Panc1 (cell line): Measurements from ENCODE around the gene ACTRT2. TPM values are rescaled to one million over a fixed set of nuclear protein-coding genes. Genes with fewer than 3 reads are reported as not detected.

Experiments
- ATAC-seq: fragments of 200-7000 bp; cut with Tn5 transposase; 2 replicates; pipeline ENCODE4 v1.9.1; 2020; ENCODE audit warnings: mild to moderate bottlenecking, moderate library complexity
- BruUV-seq: library from RNA; stranded (reverse); fragments of 400-500 nt; replicated peaks from 2 replicates; lab custom pipeline; 2021; lab: Mats Ljungman, UMichigan
- CTCF ChIA-PET: fragments of 300-600 bp; sonication (Branson Sonifier 250); formaldehyde crosslinking; loops from one replicate; lab custom pipeline; 2022; ENCODE audit warnings: antibody characterized with exemption; lab: Charles Lee
- POLR2A ChIA-PET: fragments of 300-600 bp; sonication (Branson Sonifier 250); formaldehyde crosslinking; loops from one replicate; lab custom pipeline; 2022; ENCODE audit warnings: antibody characterized with exemption; lab: Charles Lee
- DNase-seq: peaks from one replicate; pipeline ENCODE4 v3.0.0-alpha.2; 2010; ENCODE audit warnings: low read depth, low spot score
- H3K27ac ChIP-seq: 2 replicates; pipeline ENCODE4 v1.5.1; 2011; ENCODE audit warnings: mild to moderate bottlenecking, low read length, inconsistent platforms
- H3K27me3 ChIP-seq: fragments of 200-500 bp; sonication (Bioruptor generic); 2 replicates; pipeline ENCODE4 v1.6.0; 2014; ENCODE audit warnings: low read length, inconsistent platforms; ENCODE audit not compliant: control insufficient read depth, insufficient read depth
- H3K36me3 ChIP-seq: fragments of 200-500 bp; sonication (Bioruptor generic); 2 replicates; pipeline ENCODE4 v1.5.1; 2014; ENCODE audit warnings: inconsistent platforms, mild to moderate bottlenecking, low read length, moderate library complexity; ENCODE audit not compliant: control insufficient read depth, insufficient read depth
- H3K4me1 ChIP-seq: 2 replicates; pipeline ENCODE4 v1.5.1; 2011; ENCODE audit warnings: inconsistent platforms, mild to moderate bottlenecking, low read length, moderate library complexity; ENCODE audit not compliant: control insufficient read depth, insufficient read depth
- H3K4me3 ChIP-seq, 2 experiments: 2 replicates each; pipeline ENCODE4 v1.5.1; 2011 to 2012; ENCODE audit warnings: low read depth in 2 of 2, low read length in 2 of 2, mild to moderate bottlenecking in 2 of 2, inconsistent platforms in 1 of 2, moderate library complexity in 1 of 2
- H3K9me3 ChIP-seq: fragments of 200-500 bp; sonication (Bioruptor generic); 2 replicates; pipeline ENCODE4 v1.5.1; 2014; ENCODE audit warnings: low read depth, mild to moderate bottlenecking, inconsistent platforms, low read length, moderate library complexity; ENCODE audit not compliant: control insufficient read depth, insufficient read depth
- POLR2AphosphoS5 ChIP-seq: IDR thresholded peaks from 2 replicates; pipeline ENCODE4 v1.6.1; 2012; ENCODE audit warnings: mild to moderate bottlenecking, low read depth, low read length, moderate library complexity
- SIN3A ChIP-seq: IDR thresholded peaks from 2 replicates; pipeline ENCODE4 v1.6.1; 2012; ENCODE audit warnings: low read depth, mild to moderate bottlenecking, low read length, moderate library complexity, borderline replicate concordance; ENCODE audit not compliant: insufficient read depth
- TCF7L2 ChIP-seq: IDR thresholded peaks from 2 replicates; pipeline ENCODE4 v1.6.1; 2011; ENCODE audit warnings: mild to moderate bottlenecking, low read depth, low read length, inconsistent platforms
- in situ Hi-C: cut with HindIII; loops from 2 replicates; pipeline ENCODE4 v1.10.0; 2016; ENCODE audit warnings: low sequenced_read_pairs, low pct_unique_long_range_greater_than_20kb
- intact Hi-C: fragments of 100-400 bp; cut with micrococcal nuclease; formaldehyde crosslinking; loops from one replicate; pipeline ENCODE4 v1.10.0; 2022; ENCODE audit not compliant: unreplicated experiment
- total RNA-seq: library from RNA; stranded (reverse); gene quantifications from one replicate; pipeline ENCODE4 v1.2.1, GENCODE V29; 2021; ENCODE audit not compliant: unreplicated experiment
- TF ChIP-seq, protein P1 (sequence below): fragments of 450-650 bp; IDR thresholded peaks from 2 replicates; pipeline ENCODE4 v1.5.1; 2017; ENCODE audit warnings: mild to moderate bottlenecking
- TF ChIP-seq, protein P2 (sequence below), 2 experiments: IDR thresholded peaks; 2 replicates each; pipeline ENCODE4 v1.6.1; 2011 to 2012; ENCODE audit warnings: low read depth in 2 of 2, control low read depth in 1 of 2, low read length in 1 of 2, mild to moderate bottlenecking in 1 of 2, moderate library complexity in 1 of 2; ENCODE audit not compliant: insufficient read depth in 1 of 2

Gene ACTRT2
- total RNA-seq, 1 experiment from 2014 or later, result not detected

DNA sequence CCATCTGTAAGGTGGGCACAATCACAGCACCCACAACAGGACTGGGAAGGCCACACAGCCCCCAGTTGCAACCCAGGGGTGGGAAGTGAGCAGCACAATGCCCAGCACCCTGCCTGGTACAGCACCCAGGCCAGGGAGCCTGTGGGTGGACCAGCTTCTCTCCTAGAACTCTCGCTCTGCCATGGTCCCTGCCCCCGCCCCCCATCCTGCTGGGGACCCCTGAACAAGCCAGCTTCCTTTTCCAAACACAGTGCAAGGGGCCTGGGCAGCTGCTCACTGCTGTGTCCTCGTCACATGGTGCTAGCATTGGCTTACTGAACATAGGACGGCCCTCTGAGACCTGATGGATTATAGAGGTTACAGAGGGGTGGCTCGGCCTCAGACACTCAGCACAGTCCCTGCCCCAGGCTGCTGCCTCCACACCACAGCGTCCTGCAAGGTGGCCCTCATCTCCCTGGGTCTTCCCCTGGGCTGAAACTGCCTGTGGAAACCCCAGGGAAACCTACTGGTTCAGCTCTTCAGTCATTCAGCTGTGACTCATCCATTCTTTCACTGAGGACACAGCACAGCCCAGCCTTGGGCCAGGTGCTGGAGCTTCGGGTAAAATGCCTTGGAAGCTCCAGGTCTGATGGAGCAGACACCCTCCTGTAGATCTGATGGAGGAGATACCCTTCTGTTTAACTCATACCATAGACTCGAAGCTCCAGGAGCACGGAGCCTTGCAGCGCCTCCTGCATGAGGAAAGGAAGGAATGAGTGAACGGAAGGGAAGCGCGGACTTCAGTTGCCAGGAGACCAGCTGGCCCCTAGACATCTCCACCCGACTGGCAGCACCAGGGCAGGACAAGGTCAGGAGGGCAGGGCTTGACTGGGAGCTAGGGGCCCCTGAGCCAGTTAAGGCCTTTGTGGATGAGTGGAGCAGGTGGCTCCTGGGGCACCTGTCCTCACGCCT, 39.6 kb downstream of the ACTRT2 start:
- in situ Hi-C loops, result no loop called here
- BruUV-seq, result no TSS peak
- Histone ChIP-seq H3K27ac (no peak overlapping the region), H3K4me3 (no peak overlapping the region), H3K9me3 (no peaks in the 10 kb centered on the region), H3K4me1 (peaks cover 7% of the 10 kb centered on the region), H3K27me3 (no peaks in the 10 kb centered on the region), H3K36me3 (no peaks in the 10 kb centered on the region)
- ATAC-seq (peak; percentile 71), DNase-seq (no peak)
- TF ChIP-seq, protein P1, sequence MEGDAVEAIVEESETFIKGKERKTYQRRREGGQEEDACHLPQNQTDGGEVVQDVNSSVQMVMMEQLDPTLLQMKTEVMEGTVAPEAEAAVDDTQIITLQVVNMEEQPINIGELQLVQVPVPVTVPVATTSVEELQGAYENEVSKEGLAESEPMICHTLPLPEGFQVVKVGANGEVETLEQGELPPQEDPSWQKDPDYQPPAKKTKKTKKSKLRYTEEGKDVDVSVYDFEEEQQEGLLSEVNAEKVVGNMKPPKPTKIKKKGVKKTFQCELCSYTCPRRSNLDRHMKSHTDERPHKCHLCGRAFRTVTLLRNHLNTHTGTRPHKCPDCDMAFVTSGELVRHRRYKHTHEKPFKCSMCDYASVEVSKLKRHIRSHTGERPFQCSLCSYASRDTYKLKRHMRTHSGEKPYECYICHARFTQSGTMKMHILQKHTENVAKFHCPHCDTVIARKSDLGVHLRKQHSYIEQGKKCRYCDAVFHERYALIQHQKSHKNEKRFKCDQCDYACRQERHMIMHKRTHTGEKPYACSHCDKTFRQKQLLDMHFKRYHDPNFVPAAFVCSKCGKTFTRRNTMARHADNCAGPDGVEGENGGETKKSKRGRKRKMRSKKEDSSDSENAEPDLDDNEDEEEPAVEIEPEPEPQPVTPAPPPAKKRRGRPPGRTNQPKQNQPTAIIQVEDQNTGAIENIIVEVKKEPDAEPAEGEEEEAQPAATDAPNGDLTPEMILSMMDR, result no peak
- TF ChIP-seq, protein P2, sequence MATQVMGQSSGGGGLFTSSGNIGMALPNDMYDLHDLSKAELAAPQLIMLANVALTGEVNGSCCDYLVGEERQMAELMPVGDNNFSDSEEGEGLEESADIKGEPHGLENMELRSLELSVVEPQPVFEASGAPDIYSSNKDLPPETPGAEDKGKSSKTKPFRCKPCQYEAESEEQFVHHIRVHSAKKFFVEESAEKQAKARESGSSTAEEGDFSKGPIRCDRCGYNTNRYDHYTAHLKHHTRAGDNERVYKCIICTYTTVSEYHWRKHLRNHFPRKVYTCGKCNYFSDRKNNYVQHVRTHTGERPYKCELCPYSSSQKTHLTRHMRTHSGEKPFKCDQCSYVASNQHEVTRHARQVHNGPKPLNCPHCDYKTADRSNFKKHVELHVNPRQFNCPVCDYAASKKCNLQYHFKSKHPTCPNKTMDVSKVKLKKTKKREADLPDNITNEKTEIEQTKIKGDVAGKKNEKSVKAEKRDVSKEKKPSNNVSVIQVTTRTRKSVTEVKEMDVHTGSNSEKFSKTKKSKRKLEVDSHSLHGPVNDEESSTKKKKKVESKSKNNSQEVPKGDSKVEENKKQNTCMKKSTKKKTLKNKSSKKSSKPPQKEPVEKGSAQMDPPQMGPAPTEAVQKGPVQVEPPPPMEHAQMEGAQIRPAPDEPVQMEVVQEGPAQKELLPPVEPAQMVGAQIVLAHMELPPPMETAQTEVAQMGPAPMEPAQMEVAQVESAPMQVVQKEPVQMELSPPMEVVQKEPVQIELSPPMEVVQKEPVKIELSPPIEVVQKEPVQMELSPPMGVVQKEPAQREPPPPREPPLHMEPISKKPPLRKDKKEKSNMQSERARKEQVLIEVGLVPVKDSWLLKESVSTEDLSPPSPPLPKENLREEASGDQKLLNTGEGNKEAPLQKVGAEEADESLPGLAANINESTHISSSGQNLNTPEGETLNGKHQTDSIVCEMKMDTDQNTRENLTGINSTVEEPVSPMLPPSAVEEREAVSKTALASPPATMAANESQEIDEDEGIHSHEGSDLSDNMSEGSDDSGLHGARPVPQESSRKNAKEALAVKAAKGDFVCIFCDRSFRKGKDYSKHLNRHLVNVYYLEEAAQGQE (IDR thresholded peaks at IDR 0.05; ENCODE audit: insufficient read depth in 1 of 2, low read depth in 2 of 2, low read length in 1 of 2), result no peak
- TF ChIP-seq TCF7L2 (no peak), SIN3A (no peak), POLR2AphosphoS5 (no peak)
- intact Hi-C loops, result no loop called here
- ChIA-PET POLR2A (no interaction called here), CTCF (no interaction called here)

DNA sequence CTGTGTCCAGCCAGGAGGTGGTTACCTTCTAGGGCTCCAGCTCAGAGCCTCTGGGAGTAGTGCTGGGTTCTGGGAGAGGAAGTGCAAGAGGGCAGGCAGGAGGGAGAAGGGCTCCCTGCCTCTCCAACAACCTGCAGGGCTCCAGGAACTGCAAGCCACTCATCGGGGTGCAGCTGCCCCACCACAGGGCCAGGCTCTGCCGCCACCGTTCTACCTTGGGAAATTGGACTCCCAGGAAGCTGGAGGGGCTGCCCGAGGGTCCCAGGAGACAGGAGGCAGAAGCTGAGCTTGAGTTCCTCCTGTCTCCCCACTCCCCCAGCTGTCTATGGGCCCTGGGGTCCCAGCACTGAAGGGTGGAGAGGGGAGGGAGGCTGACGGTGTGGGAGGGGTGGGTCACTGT, 40.3 kb downstream of the ACTRT2 start:
- no peak overlapping the region for H3K27ac ChIP-seq
- no TSS peak for BruUV-seq
- in situ Hi-C loops, result no loop called here
- ATAC-seq, result peak; percentile 10; the same call in 1 of the 2 replicates
- ChIA-PET CTCF (no interaction called here), POLR2A (no interaction called here)
- DNase-seq, result no peak
- H3K27me3 ChIP-seq, result no peaks in the 10 kb centered on the region
- intact Hi-C loops, result no loop called here
- H3K36me3 ChIP-seq, result no peaks in the 10 kb centered on the region
- no peaks in the 10 kb centered on the region for H3K9me3 ChIP-seq
- H3K4me1 ChIP-seq, result peaks cover 14% of the 10 kb centered on the region
- no peak overlapping the region for H3K4me3 ChIP-seq
- TF ChIP-seq, protein P1, result no peak
- TF ChIP-seq POLR2AphosphoS5, result no peak
- no peak for TF ChIP-seq SIN3A
- TF ChIP-seq TCF7L2, result no peak
- TF ChIP-seq, protein P2 (IDR thresholded peaks at IDR 0.05; ENCODE audit: insufficient read depth in 1 of 2, low read depth in 2 of 2, low read length in 1 of 2), result no peak
